SJCRH30 (cell line): ENCODE measurements around the gene ART1. TPM values are rescaled to one million over a fixed set of nuclear protein-coding genes. Genes with fewer than 3 reads are reported as not detected.
"Not testable (repeated sequence)": the region's sequence is repeated elsewhere in the genome, so short reads cannot be mapped to it uniquely, and the experiment has no call there.

ENCODE experiments used
- DNase-seq, 2 experiments: peaks; one replicate each; pipeline ENCODE4 v3.0.0-alpha.2; 2015 to 2020
- H3K27ac ChIP-seq: fragments of 250-450 bp; sonication (Bioruptor Pico); 2 replicates; pipeline ENCODE4 v1.5.1; 2020; ENCODE audit warnings: mild to moderate bottlenecking, moderate library complexity
- H3K27me3 ChIP-seq: fragments of 250-450 bp; sonication (Bioruptor Pico); 2 replicates; pipeline ENCODE4 v1.5.1; 2020; ENCODE audit warnings: mild to moderate bottlenecking, moderate library complexity
- H3K36me3 ChIP-seq: fragments of 250-450 bp; sonication (Bioruptor Pico); 2 replicates; pipeline ENCODE4 v1.5.1; 2020; ENCODE audit warnings: mild to moderate bottlenecking, moderate library complexity
- H3K4me1 ChIP-seq: fragments of 250-450 bp; sonication (Bioruptor Pico); 2 replicates; pipeline ENCODE4 v1.5.1; 2020; ENCODE audit warnings: mild to moderate bottlenecking, moderate library complexity
- H3K4me3 ChIP-seq: fragments of 250-450 bp; sonication (Bioruptor Pico); 2 replicates; pipeline ENCODE4 v1.5.1; 2020; ENCODE audit warnings: mild to moderate bottlenecking, moderate library complexity
- H3K9me3 ChIP-seq: fragments of 250-450 bp; sonication (Bioruptor Pico); replicated peaks from 2 replicates; pipeline ENCODE4 v1.5.1; 2020; ENCODE audit warnings: mild to moderate bottlenecking, moderate library complexity
- total RNA-seq: library from RNA; depleted of rRNA; stranded (reverse); fragments of >200 nt; shearing (Covaris generic); gene quantifications from 2 replicates; pipeline ENCODE4 v1.2.3, GENCODE V29; 2014

Gene ART1
- total RNA-seq, 1 experiment from 2014 or later, result not detected

GRCh38 chr11:3643102-3643546 lies 1.8 kb upstream of the ART1 start:
- not testable (repeated sequence) for H3K9me3 ChIP-seq
- H3K4me3 ChIP-seq, result peak overlapping the region; percentile 57

GRCh38 chr11:3645552-3645951 lies 624 bp downstream of the ART1 start:
- H3K4me3 ChIP-seq, result no peak overlapping the region
- no peaks in the 10 kb centered on the region for H3K36me3 ChIP-seq
- no peaks in the 10 kb centered on the region for H3K9me3 ChIP-seq
- no peaks in the 10 kb centered on the region; the same call in 1 of the 2 replicates for H3K27me3 ChIP-seq
- H3K4me1 ChIP-seq, result no peaks in the 10 kb centered on the region
- DNase-seq, result no peak
- H3K27ac ChIP-seq, result no peak overlapping the region

More at GRCh38 chr11:3643102-3643546, 1.8 kb upstream of the ART1 start:
- not testable (repeated sequence) for H3K4me1 ChIP-seq, H3K27me3 ChIP-seq, H3K27ac ChIP-seq, H3K36me3 ChIP-seq
- peak; percentile 17 to 32 for DNase-seq

GRCh38 chr11:3648843-3649242 lies 3.9 kb downstream of the ART1 start:
- not testable (repeated sequence) for H3K36me3 ChIP-seq, DNase-seq, H3K4me3 ChIP-seq, H3K9me3 ChIP-seq, H3K4me1 ChIP-seq, H3K27me3 ChIP-seq, H3K27ac ChIP-seq

GRCh38 chr11:3649374-3649773 lies 4.4 kb downstream of the ART1 start:
- not testable (repeated sequence) for H3K27ac ChIP-seq, H3K4me3 ChIP-seq, H3K36me3 ChIP-seq, H3K9me3 ChIP-seq, H3K4me1 ChIP-seq, DNase-seq, H3K27me3 ChIP-seq

- not testable (repeated sequence) for DNase-seq, H3K36me3 ChIP-seq
These were observed 7.6 kb downstream of the ART1 start for GRCh38 chr11:3652514-3652913.

GRCh38 chr11:3655547-3655946 lies 10.6 kb downstream of the ART1 start:
- no peaks in the 10 kb centered on the region for H3K27me3 ChIP-seq
- H3K9me3 ChIP-seq, result no peaks in the 10 kb centered on the region
- DNase-seq, result no peak
- H3K36me3 ChIP-seq, result no peaks in the 10 kb centered on the region
- H3K4me3 ChIP-seq, result no peak overlapping the region
- no peak overlapping the region for H3K27ac ChIP-seq
- no peaks in the 10 kb centered on the region for H3K4me1 ChIP-seq

More at GRCh38 chr11:3652514-3652913, 7.6 kb downstream of the ART1 start:
- H3K4me3 ChIP-seq, H3K9me3 ChIP-seq, H3K27ac ChIP-seq, H3K27me3 ChIP-seq, H3K4me1 ChIP-seq: not testable (repeated sequence)

GRCh38 chr11:3657331-3657730 lies 12.4 kb downstream of the ART1 start:
- H3K36me3 ChIP-seq, H3K27ac ChIP-seq, DNase-seq, H3K27me3 ChIP-seq, H3K9me3 ChIP-seq, H3K4me1 ChIP-seq, H3K4me3 ChIP-seq: not testable (repeated sequence)

GRCh38 chr11:3658252-3658651 lies 13.3 kb downstream of the ART1 start:
- H3K36me3 ChIP-seq, result no peaks in the 10 kb centered on the region
- no peak for DNase-seq
- H3K4me1 ChIP-seq, result no peaks in the 10 kb centered on the region
- H3K27ac ChIP-seq, result no peak overlapping the region
- H3K4me3 ChIP-seq, result no peak overlapping the region
- no peaks in the 10 kb centered on the region for H3K27me3 ChIP-seq
- no peaks in the 10 kb centered on the region for H3K9me3 ChIP-seq

GRCh38 chr11:3659595-3660515 lies 14.9 kb downstream of the ART1 start:
- DNase-seq, result no peak
- H3K27me3 ChIP-seq, result no peaks in the 10 kb centered on the region
- no peak overlapping the region for H3K4me3 ChIP-seq
- H3K27ac ChIP-seq, result no peak overlapping the region
- H3K9me3 ChIP-seq, result no peaks in the 10 kb centered on the region
- H3K4me1 ChIP-seq, result no peaks in the 10 kb centered on the region
- H3K36me3 ChIP-seq, result no peaks in the 10 kb centered on the region

GRCh38 chr11:3660960-3661359 lies 16.0 kb downstream of the ART1 start:
- Histone ChIP-seq H3K27me3 (no peaks in the 10 kb centered on the region), H3K27ac (no peak overlapping the region), H3K4me3 (no peak overlapping the region), H3K9me3 (no peaks in the 10 kb centered on the region), H3K4me1 (no peaks in the 10 kb centered on the region), H3K36me3 (no peaks in the 10 kb centered on the region)
- no peak for DNase-seq

GRCh38 chr11:3662856-3663255 lies 17.9 kb downstream of the ART1 start:
- H3K36me3 ChIP-seq, result no peaks in the 10 kb centered on the region; the same call in 1 of the 2 replicates
- H3K4me3 ChIP-seq, result no peak overlapping the region
- no peaks in the 10 kb centered on the region for H3K9me3 ChIP-seq
- no peak overlapping the region for H3K27ac ChIP-seq
- DNase-seq, result no peak
- H3K27me3 ChIP-seq, result no peaks in the 10 kb centered on the region
- no peaks in the 10 kb centered on the region for H3K4me1 ChIP-seq

- no peak overlapping the region for H3K4me3 ChIP-seq
- H3K27me3 ChIP-seq, result no peaks in the 10 kb centered on the region
- no peaks in the 10 kb centered on the region for H3K4me1 ChIP-seq
- no peak for DNase-seq
- peaks cover 4% of the 10 kb centered on the region; the same call in 1 of the 2 replicates for H3K36me3 ChIP-seq
- no peak overlapping the region for H3K27ac ChIP-seq
- no peaks in the 10 kb centered on the region for H3K9me3 ChIP-seq
These were observed 19.2 kb downstream of the ART1 start for GRCh38 chr11:3664032-3664630.

GRCh38 chr11:3665336-3666022 lies 20.6 kb downstream of the ART1 start:
- no peak for DNase-seq
- Histone ChIP-seq H3K9me3 (no peaks in the 10 kb centered on the region), H3K4me1 (no peaks in the 10 kb centered on the region), H3K36me3 (peaks cover 4% of the 10 kb centered on the region; the same call in 1 of the 2 replicates), H3K27me3 (no peaks in the 10 kb centered on the region), H3K4me3 (no peak overlapping the region), H3K27ac (no peak overlapping the region)

- Histone ChIP-seq H3K9me3 (no peaks in the 10 kb centered on the region), H3K27ac (no peak overlapping the region), H3K4me3 (no peak overlapping the region), H3K27me3 (no peaks in the 10 kb centered on the region), H3K4me1 (no peaks in the 10 kb centered on the region), H3K36me3 (peaks cover 6% of the 10 kb centered on the region; the same call in 1 of the 2 replicates)
- no peak for DNase-seq
These were observed 21.1 kb downstream of the ART1 start for GRCh38 chr11:3666023-3666530.
